ENCODE results near the gene HMGCS2. TPM values are rescaled to one million over a fixed set of nuclear protein-coding genes. Genes with fewer than 3 reads are reported as not detected.

The HMGCS2 gene
- total RNA-seq, 3 donors from 2014 or later, result 135 to 592 (median 270) TPM

GRCh38 chr1:119774746-119775490 lies 6.2 kb upstream of the HMGCS2 start:
- TF ChIP-seq, protein P1, sequence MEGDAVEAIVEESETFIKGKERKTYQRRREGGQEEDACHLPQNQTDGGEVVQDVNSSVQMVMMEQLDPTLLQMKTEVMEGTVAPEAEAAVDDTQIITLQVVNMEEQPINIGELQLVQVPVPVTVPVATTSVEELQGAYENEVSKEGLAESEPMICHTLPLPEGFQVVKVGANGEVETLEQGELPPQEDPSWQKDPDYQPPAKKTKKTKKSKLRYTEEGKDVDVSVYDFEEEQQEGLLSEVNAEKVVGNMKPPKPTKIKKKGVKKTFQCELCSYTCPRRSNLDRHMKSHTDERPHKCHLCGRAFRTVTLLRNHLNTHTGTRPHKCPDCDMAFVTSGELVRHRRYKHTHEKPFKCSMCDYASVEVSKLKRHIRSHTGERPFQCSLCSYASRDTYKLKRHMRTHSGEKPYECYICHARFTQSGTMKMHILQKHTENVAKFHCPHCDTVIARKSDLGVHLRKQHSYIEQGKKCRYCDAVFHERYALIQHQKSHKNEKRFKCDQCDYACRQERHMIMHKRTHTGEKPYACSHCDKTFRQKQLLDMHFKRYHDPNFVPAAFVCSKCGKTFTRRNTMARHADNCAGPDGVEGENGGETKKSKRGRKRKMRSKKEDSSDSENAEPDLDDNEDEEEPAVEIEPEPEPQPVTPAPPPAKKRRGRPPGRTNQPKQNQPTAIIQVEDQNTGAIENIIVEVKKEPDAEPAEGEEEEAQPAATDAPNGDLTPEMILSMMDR (IDR thresholded peaks at IDR 0.05), result no peak
- H3K4me1 ChIP-seq (ENCODE audit: low read depth), result peaks cover 58% of the 10 kb centered on the region

GRCh38 chr1:119773711-119774241 lies 5.1 kb upstream of the HMGCS2 start:
- peak; percentile 40 for ATAC-seq
- no peak for DNase-seq
- Histone ChIP-seq H3K4me1 (ENCODE audit: low read depth) (peaks cover 52% of the 10 kb centered on the region), H3K4me3 (no peak overlapping the region), H3K36me3 (ENCODE audit: low read depth) (no peaks in the 10 kb centered on the region), H3K9me3 (no peaks in the 10 kb centered on the region)
- TF ChIP-seq, protein P1 (IDR thresholded peaks at IDR 0.05), result no peak
- intact Hi-C loops (cut with DNase I, micrococcal nuclease), result no loop called here

More at GRCh38 chr1:119774746-119775490, 6.2 kb upstream of the HMGCS2 start:
- Histone ChIP-seq H3K36me3 (ENCODE audit: low read depth) (no peaks in the 10 kb centered on the region), H3K9me3 (no peaks in the 10 kb centered on the region), H3K4me3 (no peak overlapping the region)
- ATAC-seq, result peak; percentile 60
- intact Hi-C loops (cut with DNase I, micrococcal nuclease), result no loop called here
- peak; percentile 63 to 68 (median 67) for DNase-seq

GRCh38 chr1:119772298-119772697 lies 3.6 kb upstream of the HMGCS2 start:
- Histone ChIP-seq H3K4me3 (no peak overlapping the region), H3K9me3 (no peaks in the 10 kb centered on the region), H3K4me1 (ENCODE audit: low read depth) (peaks cover 48% of the 10 kb centered on the region), H3K36me3 (ENCODE audit: low read depth) (no peaks in the 10 kb centered on the region)
- no peak for DNase-seq
- ATAC-seq, result no peak
- intact Hi-C loops (cut with DNase I, micrococcal nuclease), result no loop called here
- TF ChIP-seq, protein P1 (IDR thresholded peaks at IDR 0.05), result no peak

- H3K4me1 ChIP-seq (ENCODE audit: low read depth), result peaks cover 46% of the 10 kb centered on the region
- TF ChIP-seq, protein P1 (IDR thresholded peaks at IDR 0.05), result no peak
- DNase-seq (no peak), ATAC-seq (no peak)
- no peaks in the 10 kb centered on the region for H3K9me3 ChIP-seq
- H3K4me3 ChIP-seq, result no peak overlapping the region
- H3K36me3 ChIP-seq (ENCODE audit: low read depth), result no peaks in the 10 kb centered on the region
- intact Hi-C loops (cut with DNase I, micrococcal nuclease), result no loop called here
These were observed 3.1 kb upstream of the HMGCS2 start for GRCh38 chr1:119771770-119772169.

GRCh38 chr1:119771016-119771415 lies 2.3 kb upstream of the HMGCS2 start:
- peaks cover 42% of the 10 kb centered on the region for H3K4me1 ChIP-seq (ENCODE audit: low read depth)

More at GRCh38 chr1:119771016-119771415, 2.3 kb upstream of the HMGCS2 start:
- TF ChIP-seq, protein P1 (IDR thresholded peaks at IDR 0.05), result no peak
- Histone ChIP-seq H3K9me3 (no peaks in the 10 kb centered on the region), H3K4me3 (no peak overlapping the region), H3K36me3 (ENCODE audit: low read depth) (no peaks in the 10 kb centered on the region)
- DNase-seq, result peak in 1 of 3 donors; percentile 67
- intact Hi-C loops (cut with DNase I, micrococcal nuclease), result no loop called here
- ATAC-seq, result no peak

All from mucosa of descending colon (tissue), 3 donors.